Measurements from ENCODE around the gene ADRA2C. TPM values are rescaled to one million over a fixed set of nuclear protein-coding genes. Genes with fewer than 3 reads are reported as not detected.
A peak's percentile ranks its signal among the peaks of the same experiment; 100 is the strongest.

Gene ADRA2C
- total and polyA plus RNA-seq, 8 donors, result 1.1 to 6.8 (median 3.0) TPM

GRCh38 chr4:3733195-3733594 lies 33.0 kb upstream of the ADRA2C start:
- H3K4me1 ChIP-seq, result no peaks in the 10 kb centered on the region
- H3K27me3 ChIP-seq, result no peaks in the 10 kb centered on the region
- FAIRE-seq (no peak), ATAC-seq (no peak), DNase-seq (peak in 1 of 6 donors; percentile 8)
- no peaks in the 10 kb centered on the region for H3K9me3 ChIP-seq
- H3K27ac ChIP-seq, result no peak overlapping the region
- TF ChIP-seq CTCF (IDR thresholded peaks at IDR 0.05), result no peak
- H3K4me3 ChIP-seq, result no peak overlapping the region
- no peaks in the 10 kb centered on the region for H3K36me3 ChIP-seq
- 32 to 38% methylated on average over 8 to 9 of the region's 9 CpGs for WGBS, 2 donors
- intact Hi-C loops (cut with DNase I), result no loop called here

GRCh38 chr4:3735196-3735595 lies 31.0 kb upstream of the ADRA2C start:
- Histone ChIP-seq H3K9me3 (no peaks in the 10 kb centered on the region), H3K36me3 (no peaks in the 10 kb centered on the region), H3K4me1 (no peaks in the 10 kb centered on the region), H3K27ac (no peak overlapping the region), H3K4me3 (no peak overlapping the region), H3K27me3 (no peaks in the 10 kb centered on the region)
- DNase-seq (peak in 1 of 6 donors; percentile 9), FAIRE-seq (no peak), ATAC-seq (no peak)
- TF ChIP-seq CTCF (IDR thresholded peaks at IDR 0.05), result no peak
- intact Hi-C loops (cut with DNase I), result no loop called here
- WGBS, 2 donors, result 75 to 79% methylated on average over 14 of the region's 14 CpGs

- FAIRE-seq, result no peak
- no peak overlapping the region for H3K4me3 ChIP-seq
- WGBS, 2 donors, result 51 to 69% methylated on average over 5 of the region's 5 CpGs
Measured at GRCh38 chr4:3736290-3736689, 29.9 kb upstream of the ADRA2C start.

GRCh38 chr4:3736806-3737205 lies 29.4 kb upstream of the ADRA2C start:
- no peak overlapping the region for H3K27ac ChIP-seq
- H3K4me1 ChIP-seq, result no peaks in the 10 kb centered on the region
- no peak for ATAC-seq
- no peak for TF ChIP-seq CTCF (IDR thresholded peaks at IDR 0.05)
- DNase-seq, result no peak
- no peaks in the 10 kb centered on the region for H3K36me3 ChIP-seq
- intact Hi-C loops (cut with DNase I), result no loop called here
- no peaks in the 10 kb centered on the region for H3K27me3 ChIP-seq
- FAIRE-seq, result no peak
- H3K9me3 ChIP-seq, result no peaks in the 10 kb centered on the region
- H3K4me3 ChIP-seq, result no peak overlapping the region
- WGBS, 2 donors, result 51 to 54% methylated on average over 6 of the region's 6 CpGs

More at GRCh38 chr4:3736290-3736689, 29.9 kb upstream of the ADRA2C start:
- Histone ChIP-seq H3K4me1 (no peaks in the 10 kb centered on the region), H3K27ac (no peak overlapping the region), H3K27me3 (no peaks in the 10 kb centered on the region), H3K9me3 (no peaks in the 10 kb centered on the region), H3K36me3 (no peaks in the 10 kb centered on the region)
- no peak for DNase-seq
- no peak for ATAC-seq
- intact Hi-C loops (cut with DNase I), result no loop called here
- no peak for TF ChIP-seq CTCF (IDR thresholded peaks at IDR 0.05)

GRCh38 chr4:3739577-3739976 lies 26.6 kb upstream of the ADRA2C start:
- TF ChIP-seq CTCF (IDR thresholded peaks at IDR 0.05), result no peak
- intact Hi-C loops (cut with DNase I), result no loop called here
- DNase-seq (peak in 2 of 6 donors; percentile 21 to 56), ATAC-seq (no peak), FAIRE-seq (no peak)
- peaks cover 0 to 10% (median 0%) of the 10 kb centered on the region in 4 donors for H3K27me3 ChIP-seq
- no peaks in the 10 kb centered on the region for H3K9me3 ChIP-seq
- H3K4me3 ChIP-seq, result no peak overlapping the region
- H3K36me3 ChIP-seq, result no peaks in the 10 kb centered on the region
- H3K27ac ChIP-seq, result no peak overlapping the region
- WGBS, 2 donors, result 74 to 80% methylated on average over 13 of the region's 13 CpGs
- no peaks in the 10 kb centered on the region for H3K4me1 ChIP-seq

Data from pancreas (tissue), 10 donors.